HG02943 (cell line): Measurements from ENCODE around the gene FNDC3A.

ENCODE experiments used
- ATAC-seq: cut with Tn5 transposase; IDR thresholded peaks from one replicate; pipeline ENCODE4 v1.9.1; 2021; ENCODE audit warnings: mild to moderate bottlenecking, low read depth, moderate library complexity; ENCODE audit not compliant: unreplicated experiment

The FNDC3A gene

GRCh38 chr13:49246850-49247642 is 271.3 kb downstream of the FNDC3A start:
- ATAC-seq: peak; percentile 34

- ATAC-seq: peak; percentile 97
Observed at GRCh38 chr13:49247643-49248621, 272.2 kb downstream of the FNDC3A start, which contains the start of gene CDADC1. CDADC1 (plus strand) TSS chr13:49247925; CDS start chr13:49248038, 113 bp downstream.

GRCh38 chr13:49248622-49249002 is 272.9 kb downstream of the FNDC3A start:
- no peak for ATAC-seq

GRCh38 chr13:49251326-49251725 is 275.6 kb downstream of the FNDC3A start:
- no peak for ATAC-seq

- no peak for ATAC-seq
Observed at GRCh38 chr13:49253310-49253709, 277.6 kb downstream of the FNDC3A start.

GRCh38 chr13:49254007-49254406 is 278.3 kb downstream of the FNDC3A start:
- ATAC-seq: no peak

- no peak for ATAC-seq
Observed at GRCh38 chr13:49256841-49257240, 281.1 kb downstream of the FNDC3A start.

- no peak for ATAC-seq
Observed at GRCh38 chr13:49258089-49258796, 282.5 kb downstream of the FNDC3A start.
